Loucy (cell line): ENCODE results near the gene SLC25A11.

Experiments used
- H2AFZ ChIP-seq: fragments of 200-600 bp; sonication (generic); 2 replicates; pipeline ENCODE4 v1.6.0; 2016; ENCODE audit warnings: antibody characterized with exemption, mild to moderate bottlenecking, low read length, moderate library complexity
- H3F3A ChIP-seq: fragments of 200-600 bp; 2 replicates; pipeline ENCODE4 v1.6.0; 2016; ENCODE audit warnings: antibody characterized with exemption, low read depth, mild to moderate bottlenecking
- H3K27me3 ChIP-seq: fragments of 200-600 bp; sonication (generic); 2 replicates; pipeline ENCODE4 v1.6.1; 2014; ENCODE audit warnings: low read length, mild to moderate bottlenecking; ENCODE audit not compliant: insufficient read depth, poor library complexity, severe bottlenecking
- H3K36me3 ChIP-seq: fragments of 200-600 bp; sonication (generic); 2 replicates; pipeline ENCODE4 v1.6.1; 2016; ENCODE audit warnings: low read length; ENCODE audit not compliant: insufficient read depth
- H3K4me1 ChIP-seq: fragments of 200-600 bp; sonication (generic); 2 replicates; pipeline ENCODE4 v1.5.1; 2014; ENCODE audit warnings: low read length, mild to moderate bottlenecking; ENCODE audit not compliant: insufficient read depth, poor library complexity, severe bottlenecking
- H3K4me2 ChIP-seq: fragments of 200-600 bp; sonication (generic); 2 replicates; pipeline ENCODE4 v1.6.0; 2014; ENCODE audit warnings: antibody characterized with exemption, low read length, low read depth, mild to moderate bottlenecking; ENCODE audit not compliant: poor library complexity, severe bottlenecking
- H3K4me3 ChIP-seq: fragments of 200-600 bp; sonication (generic); 2 replicates; pipeline ENCODE4 v1.5.1; 2014; ENCODE audit warnings: low read length, mild to moderate bottlenecking, mixed read lengths; ENCODE audit not compliant: poor library complexity, severe bottlenecking
- H3K79me2 ChIP-seq: fragments of 200-600 bp; sonication (generic); 2 replicates; pipeline ENCODE4 v1.6.1; 2014; ENCODE audit warnings: low read length; ENCODE audit not compliant: insufficient read depth
- H3K9ac ChIP-seq: fragments of 200-600 bp; sonication (generic); 2 replicates; pipeline ENCODE4 v1.6.0; 2014; ENCODE audit warnings: mild to moderate bottlenecking, low read depth, low read length, moderate library complexity; ENCODE audit not compliant: poor library complexity, severe bottlenecking
- H3K9me2 ChIP-seq: fragments of 200-600 bp; sonication (generic); replicated peaks from 2 replicates; pipeline ENCODE4 v1.6.1; 2016; ENCODE audit warnings: low read depth, low read length, mixed read lengths
- H3K9me3 ChIP-seq: fragments of 200-600 bp; sonication (generic); 2 replicates; pipeline ENCODE4 v1.6.1; 2014; ENCODE audit warnings: mild to moderate bottlenecking, antibody characterized with exemption, low read length, low read depth; ENCODE audit not compliant: insufficient read depth
- H4K20me1 ChIP-seq: fragments of 200-600 bp; sonication (generic); 2 replicates; pipeline ENCODE4 v1.6.0; 2014; ENCODE audit warnings: antibody characterized with exemption, low read length, mild to moderate bottlenecking; ENCODE audit not compliant: insufficient read depth, poor library complexity, severe bottlenecking
- EZH2phosphoT487 ChIP-seq: fragments of 200-600 bp; IDR thresholded peaks from 2 replicates; pipeline ENCODE4 v1.6.1; 2018; ENCODE audit warnings: antibody characterized with exemption, mild to moderate bottlenecking, moderate library complexity, borderline replicate concordance
- TF ChIP-seq, protein P1 (sequence below): fragments of 200-600 bp; sonication (generic); conservative IDR thresholded peaks from 2 replicates; pipeline ENCODE4 v1.5.1; 2014; ENCODE audit warnings: mild to moderate bottlenecking, antibody characterized with exemption, low read length

SLC25A11 gene

DNA sequence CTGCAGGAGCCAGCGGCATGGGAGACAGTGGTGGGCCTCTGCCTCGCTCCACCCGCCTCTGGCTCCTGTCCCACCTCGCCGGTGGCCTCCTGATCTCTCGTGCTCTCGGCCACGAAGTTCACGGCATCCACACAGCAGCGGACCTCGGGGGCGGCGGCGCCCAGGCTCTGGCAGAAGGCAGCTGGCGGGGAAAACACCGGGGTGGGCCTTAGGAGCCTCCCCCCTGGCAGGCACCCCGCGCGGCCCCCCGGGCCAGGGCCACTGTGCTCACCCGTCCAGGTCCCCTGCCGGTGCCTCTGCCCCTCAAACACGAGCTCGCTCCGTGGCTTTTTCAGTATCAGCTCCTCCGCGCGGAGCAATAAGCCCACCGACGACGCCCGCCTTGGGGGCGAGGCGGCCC lies 40.9 kb downstream of the SLC25A11 start:
- H3F3A ChIP-seq: no peaks in the 10 kb centered on the region
- peaks cover 15% of the 10 kb centered on the region; the same call in 1 of the 2 replicates for H3K36me3 ChIP-seq
- H2AFZ ChIP-seq: no peak overlapping the region
- H3K4me1 ChIP-seq: peaks cover 8% of the 10 kb centered on the region
- no peaks in the 10 kb centered on the region for H3K9me3 ChIP-seq
- no peak overlapping the region for H3K4me3 ChIP-seq
- no peaks in the 10 kb centered on the region for H4K20me1 ChIP-seq
- no peak for TF ChIP-seq EZH2phosphoT487
- TF ChIP-seq, protein P1, sequence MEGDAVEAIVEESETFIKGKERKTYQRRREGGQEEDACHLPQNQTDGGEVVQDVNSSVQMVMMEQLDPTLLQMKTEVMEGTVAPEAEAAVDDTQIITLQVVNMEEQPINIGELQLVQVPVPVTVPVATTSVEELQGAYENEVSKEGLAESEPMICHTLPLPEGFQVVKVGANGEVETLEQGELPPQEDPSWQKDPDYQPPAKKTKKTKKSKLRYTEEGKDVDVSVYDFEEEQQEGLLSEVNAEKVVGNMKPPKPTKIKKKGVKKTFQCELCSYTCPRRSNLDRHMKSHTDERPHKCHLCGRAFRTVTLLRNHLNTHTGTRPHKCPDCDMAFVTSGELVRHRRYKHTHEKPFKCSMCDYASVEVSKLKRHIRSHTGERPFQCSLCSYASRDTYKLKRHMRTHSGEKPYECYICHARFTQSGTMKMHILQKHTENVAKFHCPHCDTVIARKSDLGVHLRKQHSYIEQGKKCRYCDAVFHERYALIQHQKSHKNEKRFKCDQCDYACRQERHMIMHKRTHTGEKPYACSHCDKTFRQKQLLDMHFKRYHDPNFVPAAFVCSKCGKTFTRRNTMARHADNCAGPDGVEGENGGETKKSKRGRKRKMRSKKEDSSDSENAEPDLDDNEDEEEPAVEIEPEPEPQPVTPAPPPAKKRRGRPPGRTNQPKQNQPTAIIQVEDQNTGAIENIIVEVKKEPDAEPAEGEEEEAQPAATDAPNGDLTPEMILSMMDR: no peak
- H3K9me2 ChIP-seq: no peaks in the 10 kb centered on the region
- no peaks in the 10 kb centered on the region for H3K27me3 ChIP-seq
- H3K4me2 ChIP-seq: no peak overlapping the region
- H3K9ac ChIP-seq: no peak overlapping the region
- no peaks in the 10 kb centered on the region for H3K79me2 ChIP-seq

DNA sequence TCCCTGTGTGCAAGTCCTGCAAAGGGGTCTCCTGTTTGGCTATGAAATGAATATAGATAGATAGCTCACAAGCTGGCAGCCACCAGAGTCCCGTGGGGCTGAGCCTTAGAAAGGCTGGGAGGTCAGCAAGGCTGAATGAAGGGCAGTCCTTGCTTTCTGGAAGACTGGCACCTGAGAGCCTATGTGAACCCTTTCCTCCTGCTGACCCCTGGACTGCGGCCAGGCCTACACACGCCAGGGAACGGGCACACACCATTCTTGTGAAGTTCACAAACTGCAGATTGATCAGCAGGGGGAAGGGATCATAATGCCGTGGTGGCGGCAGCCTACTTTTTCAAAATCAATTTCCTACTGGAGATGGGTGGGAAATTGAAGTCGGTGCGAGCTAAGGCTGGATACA lies 41.5 kb downstream of the SLC25A11 start:
- H3K4me1 ChIP-seq: peaks cover 7% of the 10 kb centered on the region
- no peaks in the 10 kb centered on the region for H3K9me2 ChIP-seq
- H3K36me3 ChIP-seq: peaks cover 15% of the 10 kb centered on the region; the same call in 1 of the 2 replicates
- H3F3A ChIP-seq: no peaks in the 10 kb centered on the region
- no peak overlapping the region for H3K4me3 ChIP-seq
- no peaks in the 10 kb centered on the region for H3K27me3 ChIP-seq
- H2AFZ ChIP-seq: no peak overlapping the region
- H3K9me3 ChIP-seq: no peaks in the 10 kb centered on the region
- no peak overlapping the region for H3K4me2 ChIP-seq
- TF ChIP-seq, protein P1: no peak
- TF ChIP-seq EZH2phosphoT487: no peak
- no peaks in the 10 kb centered on the region for H3K79me2 ChIP-seq
- H4K20me1 ChIP-seq: no peaks in the 10 kb centered on the region
- no peak overlapping the region for H3K9ac ChIP-seq

DNA sequence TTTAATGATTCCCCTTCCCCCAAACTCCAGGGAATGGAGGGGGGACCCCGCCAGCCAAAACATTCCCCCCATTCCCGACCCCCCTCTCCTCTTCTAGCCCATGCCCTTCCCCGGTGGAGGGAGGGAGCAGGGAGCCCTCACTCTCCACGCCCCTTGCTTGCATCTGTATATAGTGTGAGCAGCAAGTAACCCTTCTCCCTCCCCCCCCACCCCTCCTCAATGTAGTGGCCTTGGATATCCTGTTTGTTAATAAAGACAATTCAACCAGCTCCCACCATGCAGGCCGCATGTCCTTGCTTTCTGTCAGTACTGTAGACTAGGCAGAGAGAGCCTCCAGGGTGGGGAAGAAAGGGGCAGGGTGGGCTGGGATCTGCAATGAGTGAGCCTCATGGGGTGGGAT lies 42.1 kb downstream of the SLC25A11 start:
- H3K4me2 ChIP-seq: no peak overlapping the region
- no peaks in the 10 kb centered on the region for H3F3A ChIP-seq
- H3K36me3 ChIP-seq: peaks cover 15% of the 10 kb centered on the region; the same call in 1 of the 2 replicates
- peaks cover 1% of the 10 kb centered on the region for H3K4me1 ChIP-seq
- H3K4me3 ChIP-seq: no peak overlapping the region
- no peak overlapping the region for H2AFZ ChIP-seq
- H3K9ac ChIP-seq: no peak overlapping the region
- no peaks in the 10 kb centered on the region for H3K27me3 ChIP-seq
- no peaks in the 10 kb centered on the region for H4K20me1 ChIP-seq
- H3K9me2 ChIP-seq: no peaks in the 10 kb centered on the region
- H3K9me3 ChIP-seq: no peaks in the 10 kb centered on the region
- no peaks in the 10 kb centered on the region for H3K79me2 ChIP-seq
- TF ChIP-seq, protein P1: no peak
- no peak for TF ChIP-seq EZH2phosphoT487
